Subcutaneous adipose tissue (tissue), 4 donors: ENCODE measurements around the gene ATG7. TPM values are rescaled to one million over a fixed set of nuclear protein-coding genes. Genes with fewer than 3 reads are reported as not detected.

ENCODE experiments used
- CTCF ChIP-seq: fragments of 450-650 bp; IDR thresholded peaks from one replicate; pipeline ENCODE4 v1.5.1; 2016; ENCODE audit warnings: low read depth, mild to moderate bottlenecking, control low read depth, antibody characterized with exemption, moderate library complexity
- total RNA-seq, 4 donors: library from RNA; depleted of rRNA; stranded (reverse); fragments of >200 nt; gene quantifications; one replicate each; pipeline ENCODE4 v1.1.0, GENCODE V29; 2016

The ATG7 gene
- total RNA-seq, 4 donors from 2014 or later = 55.0 to 130 (median 87.5) TPM

- no peak for TF ChIP-seq CTCF
Observed at GRCh38 chr3:11566478-11566877, 294.3 kb downstream of the ATG7 start.

- TF ChIP-seq CTCF = no peak
Observed at GRCh38 chr3:11566916-11567315, 294.7 kb downstream of the ATG7 start.

GRCh38 chr3:11567516-11568467, 295.6 kb downstream of the ATG7 start:
- no peak for TF ChIP-seq CTCF

- no peak for TF ChIP-seq CTCF
Observed at GRCh38 chr3:11568503-11569155, 296.4 kb downstream of the ATG7 start.

GRCh38 chr3:11569156-11569741, 297.1 kb downstream of the ATG7 start:
- no peak for TF ChIP-seq CTCF

GRCh38 chr3:11570251-11570650, 298.1 kb downstream of the ATG7 start:
- no peak for TF ChIP-seq CTCF
